Loucy (cell line): Measurements from ENCODE around the gene PTRHD1.

Experiments used
- H2AFZ ChIP-seq: fragments of 200-600 bp; sonication (generic); 2 replicates; pipeline ENCODE4 v1.6.0; 2016; ENCODE audit warnings: antibody characterized with exemption, mild to moderate bottlenecking, low read length, moderate library complexity
- H3F3A ChIP-seq: fragments of 200-600 bp; 2 replicates; pipeline ENCODE4 v1.6.0; 2016; ENCODE audit warnings: antibody characterized with exemption, low read depth, mild to moderate bottlenecking
- H3K27me3 ChIP-seq: fragments of 200-600 bp; sonication (generic); 2 replicates; pipeline ENCODE4 v1.6.1; 2014; ENCODE audit warnings: low read length, mild to moderate bottlenecking; ENCODE audit not compliant: insufficient read depth, poor library complexity, severe bottlenecking
- H3K36me3 ChIP-seq: fragments of 200-600 bp; sonication (generic); 2 replicates; pipeline ENCODE4 v1.6.1; 2016; ENCODE audit warnings: low read length; ENCODE audit not compliant: insufficient read depth
- H3K4me1 ChIP-seq: fragments of 200-600 bp; sonication (generic); 2 replicates; pipeline ENCODE4 v1.5.1; 2014; ENCODE audit warnings: low read length, mild to moderate bottlenecking; ENCODE audit not compliant: insufficient read depth, poor library complexity, severe bottlenecking
- H3K4me2 ChIP-seq: fragments of 200-600 bp; sonication (generic); 2 replicates; pipeline ENCODE4 v1.6.0; 2014; ENCODE audit warnings: antibody characterized with exemption, low read length, low read depth, mild to moderate bottlenecking; ENCODE audit not compliant: poor library complexity, severe bottlenecking
- H3K4me3 ChIP-seq: fragments of 200-600 bp; sonication (generic); 2 replicates; pipeline ENCODE4 v1.5.1; 2014; ENCODE audit warnings: low read length, mild to moderate bottlenecking, mixed read lengths; ENCODE audit not compliant: poor library complexity, severe bottlenecking
- H3K79me2 ChIP-seq: fragments of 200-600 bp; sonication (generic); 2 replicates; pipeline ENCODE4 v1.6.1; 2014; ENCODE audit warnings: low read length; ENCODE audit not compliant: insufficient read depth
- H3K9ac ChIP-seq: fragments of 200-600 bp; sonication (generic); 2 replicates; pipeline ENCODE4 v1.6.0; 2014; ENCODE audit warnings: mild to moderate bottlenecking, low read depth, low read length, moderate library complexity; ENCODE audit not compliant: poor library complexity, severe bottlenecking
- H3K9me2 ChIP-seq: fragments of 200-600 bp; sonication (generic); replicated peaks from 2 replicates; pipeline ENCODE4 v1.6.1; 2016; ENCODE audit warnings: low read depth, low read length, mixed read lengths
- H3K9me3 ChIP-seq: fragments of 200-600 bp; sonication (generic); 2 replicates; pipeline ENCODE4 v1.6.1; 2014; ENCODE audit warnings: mild to moderate bottlenecking, antibody characterized with exemption, low read length, low read depth; ENCODE audit not compliant: insufficient read depth
- H4K20me1 ChIP-seq: fragments of 200-600 bp; sonication (generic); 2 replicates; pipeline ENCODE4 v1.6.0; 2014; ENCODE audit warnings: antibody characterized with exemption, low read length, mild to moderate bottlenecking; ENCODE audit not compliant: insufficient read depth, poor library complexity, severe bottlenecking
- CTCF ChIP-seq: fragments of 200-600 bp; sonication (generic); conservative IDR thresholded peaks from 2 replicates; pipeline ENCODE4 v1.5.1; 2014; ENCODE audit warnings: mild to moderate bottlenecking, antibody characterized with exemption, low read length
- EZH2phosphoT487 ChIP-seq: fragments of 200-600 bp; IDR thresholded peaks from 2 replicates; pipeline ENCODE4 v1.6.1; 2018; ENCODE audit warnings: antibody characterized with exemption, mild to moderate bottlenecking, moderate library complexity, borderline replicate concordance

PTRHD1 gene

DNA sequence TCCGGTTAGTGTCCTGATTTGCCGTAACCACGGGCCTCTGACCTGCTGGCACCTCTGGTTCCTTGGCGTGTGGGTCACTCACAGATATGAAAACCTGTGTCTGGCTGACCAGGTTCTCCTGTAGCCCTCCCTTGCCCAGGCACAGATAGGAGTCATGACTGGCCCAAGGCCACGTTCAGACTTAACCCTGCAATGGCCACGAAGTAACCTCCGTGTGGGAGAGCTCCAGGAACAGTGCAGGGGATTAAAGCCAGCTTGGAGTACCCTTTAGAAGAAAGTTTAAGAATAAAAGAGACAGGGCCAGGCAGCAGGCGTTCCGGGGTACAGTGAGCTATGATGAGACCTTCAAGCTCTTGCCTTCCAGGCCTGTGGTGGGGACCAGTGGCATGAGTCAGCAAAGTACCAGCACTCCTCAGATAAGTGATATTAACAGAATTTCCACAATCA, 25.6 kb upstream of the PTRHD1 start:
- no peaks in the 10 kb centered on the region for H3K9me2 ChIP-seq
- no peak overlapping the region for H3K4me2 ChIP-seq
- H3K4me3 ChIP-seq = no peak overlapping the region
- no peaks in the 10 kb centered on the region for H3F3A ChIP-seq
- H3K9me3 ChIP-seq = no peaks in the 10 kb centered on the region
- H2AFZ ChIP-seq = no peak overlapping the region
- peaks cover 14% of the 10 kb centered on the region for H3K79me2 ChIP-seq
- no peaks in the 10 kb centered on the region for H3K27me3 ChIP-seq
- no peaks in the 10 kb centered on the region for H3K4me1 ChIP-seq
- H4K20me1 ChIP-seq = no peaks in the 10 kb centered on the region
- no peak overlapping the region for H3K9ac ChIP-seq
- peaks cover 100% of the 10 kb centered on the region for H3K36me3 ChIP-seq
- TF ChIP-seq CTCF (no peak), EZH2phosphoT487 (no peak)

DNA sequence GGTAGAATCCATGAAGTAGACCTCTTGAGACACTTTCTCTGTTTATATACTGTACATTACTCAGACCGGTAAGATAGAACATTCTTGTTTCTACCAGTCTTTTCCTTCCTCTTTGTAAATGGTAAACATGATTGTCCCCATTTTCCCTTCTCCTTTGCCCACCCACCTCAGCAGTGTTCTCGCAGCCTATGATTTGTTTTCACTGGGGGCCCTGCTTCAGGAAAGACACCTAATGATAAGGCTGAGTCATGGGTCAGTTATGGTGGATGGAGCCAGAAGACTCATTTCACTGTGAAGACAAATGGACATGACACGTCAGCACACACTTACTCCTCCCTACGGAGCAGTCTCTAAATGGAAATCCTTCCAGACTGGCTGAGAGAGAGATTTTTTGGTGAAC, 23.7 kb upstream of the PTRHD1 start:
- H3K27me3 ChIP-seq = no peaks in the 10 kb centered on the region
- H3K9me2 ChIP-seq = no peaks in the 10 kb centered on the region
- H3K9me3 ChIP-seq = no peaks in the 10 kb centered on the region
- H2AFZ ChIP-seq = no peak overlapping the region
- peaks cover 89% of the 10 kb centered on the region for H3K36me3 ChIP-seq
- no peak overlapping the region for H3K4me2 ChIP-seq
- no peak for TF ChIP-seq CTCF
- no peak for TF ChIP-seq EZH2phosphoT487
- no peaks in the 10 kb centered on the region for H3K4me1 ChIP-seq
- H4K20me1 ChIP-seq = no peaks in the 10 kb centered on the region
- no peak overlapping the region for H3K9ac ChIP-seq
- H3K79me2 ChIP-seq = peaks cover 32% of the 10 kb centered on the region
- H3F3A ChIP-seq = no peaks in the 10 kb centered on the region
- H3K4me3 ChIP-seq = no peak overlapping the region

GRCh38 chr2:24816404-24816803, 23.2 kb upstream of the PTRHD1 start:
- H2AFZ ChIP-seq = no peak overlapping the region
- H3K9me3 ChIP-seq = no peaks in the 10 kb centered on the region
- H3K4me2 ChIP-seq = no peak overlapping the region
- H3F3A ChIP-seq = no peaks in the 10 kb centered on the region
- H3K36me3 ChIP-seq = peaks cover 85% of the 10 kb centered on the region
- peaks cover 35% of the 10 kb centered on the region for H3K79me2 ChIP-seq
- no peaks in the 10 kb centered on the region for H3K27me3 ChIP-seq
- H3K4me3 ChIP-seq = no peak overlapping the region
- H3K4me1 ChIP-seq = no peaks in the 10 kb centered on the region
- H3K9ac ChIP-seq = no peak overlapping the region
- H3K9me2 ChIP-seq = no peaks in the 10 kb centered on the region
- TF ChIP-seq EZH2phosphoT487 (no peak), CTCF (no peak)
- no peaks in the 10 kb centered on the region for H4K20me1 ChIP-seq
